Measurements from ENCODE around the gene ZFX.

The ZFX gene

DNA sequence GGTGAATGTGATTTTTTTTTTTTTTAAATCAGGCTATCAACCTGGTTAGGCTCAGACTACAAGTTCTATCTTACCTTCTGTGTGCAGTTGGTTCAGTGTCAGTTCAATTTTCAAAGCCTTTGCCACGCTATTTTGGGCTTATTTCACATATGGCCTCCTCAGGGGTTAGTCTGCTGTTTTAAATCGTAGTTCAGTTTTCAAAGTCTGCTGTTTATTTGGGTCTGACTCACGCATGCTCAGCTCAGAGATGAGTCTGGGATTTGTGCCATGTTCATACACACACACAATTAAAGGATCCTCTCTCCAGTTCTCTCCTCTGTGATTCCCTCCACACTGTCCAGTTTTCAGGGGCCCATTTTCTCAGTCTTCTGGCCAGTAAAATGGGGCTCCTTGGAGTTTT is 32.3 kb upstream of the ZFX start:
- TF ChIP-seq, protein P1, sequence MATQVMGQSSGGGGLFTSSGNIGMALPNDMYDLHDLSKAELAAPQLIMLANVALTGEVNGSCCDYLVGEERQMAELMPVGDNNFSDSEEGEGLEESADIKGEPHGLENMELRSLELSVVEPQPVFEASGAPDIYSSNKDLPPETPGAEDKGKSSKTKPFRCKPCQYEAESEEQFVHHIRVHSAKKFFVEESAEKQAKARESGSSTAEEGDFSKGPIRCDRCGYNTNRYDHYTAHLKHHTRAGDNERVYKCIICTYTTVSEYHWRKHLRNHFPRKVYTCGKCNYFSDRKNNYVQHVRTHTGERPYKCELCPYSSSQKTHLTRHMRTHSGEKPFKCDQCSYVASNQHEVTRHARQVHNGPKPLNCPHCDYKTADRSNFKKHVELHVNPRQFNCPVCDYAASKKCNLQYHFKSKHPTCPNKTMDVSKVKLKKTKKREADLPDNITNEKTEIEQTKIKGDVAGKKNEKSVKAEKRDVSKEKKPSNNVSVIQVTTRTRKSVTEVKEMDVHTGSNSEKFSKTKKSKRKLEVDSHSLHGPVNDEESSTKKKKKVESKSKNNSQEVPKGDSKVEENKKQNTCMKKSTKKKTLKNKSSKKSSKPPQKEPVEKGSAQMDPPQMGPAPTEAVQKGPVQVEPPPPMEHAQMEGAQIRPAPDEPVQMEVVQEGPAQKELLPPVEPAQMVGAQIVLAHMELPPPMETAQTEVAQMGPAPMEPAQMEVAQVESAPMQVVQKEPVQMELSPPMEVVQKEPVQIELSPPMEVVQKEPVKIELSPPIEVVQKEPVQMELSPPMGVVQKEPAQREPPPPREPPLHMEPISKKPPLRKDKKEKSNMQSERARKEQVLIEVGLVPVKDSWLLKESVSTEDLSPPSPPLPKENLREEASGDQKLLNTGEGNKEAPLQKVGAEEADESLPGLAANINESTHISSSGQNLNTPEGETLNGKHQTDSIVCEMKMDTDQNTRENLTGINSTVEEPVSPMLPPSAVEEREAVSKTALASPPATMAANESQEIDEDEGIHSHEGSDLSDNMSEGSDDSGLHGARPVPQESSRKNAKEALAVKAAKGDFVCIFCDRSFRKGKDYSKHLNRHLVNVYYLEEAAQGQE (IDR thresholded peaks at IDR 0.05; ENCODE audit: insufficient replicate concordance, low read depth): no peak
- TF ChIP-seq SPI1 (IDR thresholded peaks at IDR 0.05; ENCODE audit: borderline replicate concordance, low read depth): no peak
- no peak for TF ChIP-seq GABPA (IDR thresholded peaks at IDR 0.05; ENCODE audit: low read depth)
- TF ChIP-seq POLR2AphosphoS5 (IDR thresholded peaks at IDR 0.05; ENCODE audit: low read depth): no peak
- TF ChIP-seq, protein P2, sequence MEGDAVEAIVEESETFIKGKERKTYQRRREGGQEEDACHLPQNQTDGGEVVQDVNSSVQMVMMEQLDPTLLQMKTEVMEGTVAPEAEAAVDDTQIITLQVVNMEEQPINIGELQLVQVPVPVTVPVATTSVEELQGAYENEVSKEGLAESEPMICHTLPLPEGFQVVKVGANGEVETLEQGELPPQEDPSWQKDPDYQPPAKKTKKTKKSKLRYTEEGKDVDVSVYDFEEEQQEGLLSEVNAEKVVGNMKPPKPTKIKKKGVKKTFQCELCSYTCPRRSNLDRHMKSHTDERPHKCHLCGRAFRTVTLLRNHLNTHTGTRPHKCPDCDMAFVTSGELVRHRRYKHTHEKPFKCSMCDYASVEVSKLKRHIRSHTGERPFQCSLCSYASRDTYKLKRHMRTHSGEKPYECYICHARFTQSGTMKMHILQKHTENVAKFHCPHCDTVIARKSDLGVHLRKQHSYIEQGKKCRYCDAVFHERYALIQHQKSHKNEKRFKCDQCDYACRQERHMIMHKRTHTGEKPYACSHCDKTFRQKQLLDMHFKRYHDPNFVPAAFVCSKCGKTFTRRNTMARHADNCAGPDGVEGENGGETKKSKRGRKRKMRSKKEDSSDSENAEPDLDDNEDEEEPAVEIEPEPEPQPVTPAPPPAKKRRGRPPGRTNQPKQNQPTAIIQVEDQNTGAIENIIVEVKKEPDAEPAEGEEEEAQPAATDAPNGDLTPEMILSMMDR (IDR thresholded peaks at IDR 0.05; ENCODE audit: insufficient read depth, low read length): no peak
- DNase-seq (ENCODE audit: low read depth in 1 of 2, low spot score in 1 of 2): no peak
- H3K27ac ChIP-seq (replicated peaks): no peak overlapping the region

DNA sequence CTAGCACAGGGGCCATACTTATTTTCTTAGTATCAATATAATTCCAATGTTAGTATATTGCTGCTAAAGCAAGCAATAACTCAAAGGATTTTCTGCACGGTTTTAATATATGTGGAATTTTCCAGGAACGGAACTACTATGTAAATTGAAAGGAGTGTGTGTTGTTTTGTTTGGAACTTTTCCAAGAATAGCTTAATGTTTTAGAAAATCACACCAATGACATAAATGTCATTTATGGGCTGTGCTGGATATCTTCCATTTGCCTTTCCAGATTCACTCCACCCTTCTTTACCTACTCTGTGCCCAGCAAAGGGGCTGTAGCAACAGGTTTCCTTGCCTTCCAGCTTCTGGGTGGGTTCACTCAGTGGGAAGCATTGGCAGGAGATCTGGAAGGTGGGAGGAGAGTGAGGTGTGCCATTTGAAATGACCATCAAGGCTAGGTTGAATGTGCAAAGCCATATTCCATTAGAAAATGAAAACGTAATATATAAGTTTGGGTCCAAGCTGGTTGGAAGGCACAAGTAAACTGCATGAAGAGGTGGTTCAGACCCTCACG is 25.2 kb upstream of the ZFX start:
- Histone ChIP-seq H3K4me3 (replicated peaks; ENCODE audit: insufficient read depth, low read length) (no peak overlapping the region), H3K27ac (replicated peaks) (no peak overlapping the region), H3K27me3 (ENCODE audit: insufficient read depth, poor library complexity, severe bottlenecking) (no peaks in the 10 kb centered on the region)
- no peak for TF ChIP-seq POLR2AphosphoS5 (IDR thresholded peaks at IDR 0.05; ENCODE audit: low read depth)
- no peak for TF ChIP-seq GABPA (IDR thresholded peaks at IDR 0.05; ENCODE audit: low read depth)
- TF ChIP-seq, protein P2 (IDR thresholded peaks at IDR 0.05; ENCODE audit: insufficient read depth, low read length): no peak
- TF ChIP-seq, protein P1 (IDR thresholded peaks at IDR 0.05; ENCODE audit: insufficient replicate concordance, low read depth): no peak
- TF ChIP-seq SPI1 (IDR thresholded peaks at IDR 0.05; ENCODE audit: borderline replicate concordance, low read depth): no peak
- DNase-seq (ENCODE audit: low read depth in 1 of 2, low spot score in 1 of 2): no peak

More for the DNA sequence above, 32.3 kb upstream of the ZFX start:
- Histone ChIP-seq H3K27me3 (ENCODE audit: insufficient read depth, poor library complexity, severe bottlenecking) (no peaks in the 10 kb centered on the region), H3K4me3 (replicated peaks; ENCODE audit: insufficient read depth, low read length) (no peak overlapping the region)

DNA sequence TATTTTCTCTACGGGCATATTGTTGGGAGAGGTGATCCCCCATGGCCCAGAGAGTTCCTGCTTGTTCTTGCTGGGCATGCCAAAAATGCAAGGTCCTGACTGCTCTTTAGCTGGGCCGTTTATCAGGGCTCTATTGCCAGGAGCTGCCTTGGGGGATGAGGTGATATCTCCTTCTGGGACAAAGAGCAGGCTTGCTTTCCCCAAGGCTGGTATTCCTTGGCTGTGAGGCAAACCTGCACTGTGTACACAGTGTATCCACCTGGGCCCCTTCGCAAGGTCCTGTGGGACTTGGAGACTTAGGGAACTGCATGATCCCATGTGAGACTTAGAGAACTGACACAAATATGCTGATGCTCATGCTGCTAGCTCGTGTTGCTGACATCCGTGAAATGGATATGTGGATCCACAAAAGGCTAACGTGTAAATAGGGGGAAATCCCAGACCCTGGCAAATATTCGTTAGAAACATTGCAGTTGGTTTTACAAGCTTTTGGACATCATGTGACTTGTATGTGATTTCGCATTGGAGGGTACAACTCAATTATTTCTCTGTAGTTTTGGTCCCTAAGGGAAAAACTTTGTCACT is 24.4 kb upstream of the ZFX start:
- Histone ChIP-seq H3K27ac (replicated peaks) (no peak overlapping the region), H3K4me3 (replicated peaks; ENCODE audit: insufficient read depth, low read length) (no peak overlapping the region)
- TF ChIP-seq, protein P2 (IDR thresholded peaks at IDR 0.05; ENCODE audit: insufficient read depth, low read length): no peak

DNA sequence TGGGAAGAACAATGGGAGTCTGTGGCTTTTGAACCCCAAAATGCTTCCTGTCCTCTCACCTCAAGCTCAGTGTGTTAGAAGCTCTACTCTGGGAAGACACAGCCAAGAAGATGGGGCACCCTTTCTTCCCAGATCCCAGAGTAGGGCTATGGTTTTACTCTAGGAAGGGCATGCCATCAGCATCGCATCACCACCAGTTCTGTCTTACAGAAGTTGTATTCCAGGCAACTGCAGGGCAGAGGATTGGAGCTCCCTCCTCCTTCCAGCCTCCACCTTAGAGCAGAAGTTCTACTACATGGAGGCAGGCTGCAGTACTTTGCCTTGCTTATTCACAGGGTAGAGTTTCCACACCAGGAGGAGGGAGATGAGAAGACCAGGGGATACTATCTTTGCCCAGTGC is 18.1 kb upstream of the ZFX start:
- DNase-seq (ENCODE audit: low read depth in 1 of 2, low spot score in 1 of 2): no peak
- Histone ChIP-seq H3K27me3 (ENCODE audit: insufficient read depth, poor library complexity, severe bottlenecking) (no peaks in the 10 kb centered on the region), H3K27ac (replicated peaks) (no peak overlapping the region), H3K4me3 (replicated peaks; ENCODE audit: insufficient read depth, low read length) (no peak overlapping the region)
- TF ChIP-seq GABPA (IDR thresholded peaks at IDR 0.05; ENCODE audit: low read depth) (no peak), POLR2AphosphoS5 (IDR thresholded peaks at IDR 0.05; ENCODE audit: low read depth) (no peak), SPI1 (IDR thresholded peaks at IDR 0.05; ENCODE audit: borderline replicate concordance, low read depth) (no peak)
- TF ChIP-seq, protein P2 (IDR thresholded peaks at IDR 0.05; ENCODE audit: insufficient read depth, low read length): no peak
- TF ChIP-seq, protein P1 (IDR thresholded peaks at IDR 0.05; ENCODE audit: insufficient replicate concordance, low read depth): no peak

More for the DNA sequence above, 24.4 kb upstream of the ZFX start:
- no peak for DNase-seq (ENCODE audit: low read depth in 1 of 2, low spot score in 1 of 2)
- no peaks in the 10 kb centered on the region for H3K27me3 ChIP-seq (ENCODE audit: insufficient read depth, poor library complexity, severe bottlenecking)

Measured in HL-60 (cell line).